ENCODE data around the gene ABAT.
"Not testable (repeated sequence)": the region's sequence is repeated elsewhere in the genome, so short reads cannot be mapped to it uniquely, and the experiment has no call there.

ABAT gene

DNA sequence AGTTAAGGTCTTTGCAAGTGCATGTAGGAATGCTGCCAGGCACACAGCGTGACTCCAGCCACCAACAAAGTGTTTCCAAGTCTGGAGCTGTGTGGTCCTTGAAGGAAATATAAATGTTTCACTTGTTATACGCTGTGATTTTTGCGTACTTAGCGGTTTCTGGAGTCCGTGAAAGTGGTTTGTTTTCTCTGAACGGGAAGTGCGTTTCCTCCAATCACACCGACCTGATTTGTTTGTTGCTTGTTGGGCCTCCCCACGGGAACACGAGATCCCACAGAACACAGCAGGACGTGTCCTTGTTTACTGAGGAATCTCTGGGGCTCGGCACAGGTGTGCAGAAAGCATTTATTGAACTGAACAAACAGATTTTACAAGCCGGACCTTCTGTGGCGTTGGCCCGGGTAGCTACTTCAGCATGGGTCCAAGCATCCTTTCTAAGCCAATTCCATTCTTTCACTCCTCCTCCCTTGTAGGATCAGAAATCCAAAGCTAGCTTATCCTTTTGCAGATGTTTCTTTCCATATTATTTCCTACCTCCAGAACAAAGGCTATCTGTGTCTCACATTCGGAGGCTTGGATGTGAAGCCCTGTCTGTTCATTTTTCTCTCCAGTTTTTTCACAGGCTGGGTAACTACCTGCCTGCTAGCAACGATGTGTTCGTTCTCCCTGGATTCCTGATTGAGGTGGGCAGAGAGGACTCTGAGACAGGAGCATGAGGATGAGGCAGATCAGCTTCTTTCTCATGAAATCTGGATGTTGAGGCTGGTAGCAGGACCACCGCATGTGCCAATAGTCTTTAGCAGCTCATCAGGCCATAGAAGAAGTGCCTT is 44.6 kb downstream of the ABAT start:
- no peak for DNase-seq

DNA sequence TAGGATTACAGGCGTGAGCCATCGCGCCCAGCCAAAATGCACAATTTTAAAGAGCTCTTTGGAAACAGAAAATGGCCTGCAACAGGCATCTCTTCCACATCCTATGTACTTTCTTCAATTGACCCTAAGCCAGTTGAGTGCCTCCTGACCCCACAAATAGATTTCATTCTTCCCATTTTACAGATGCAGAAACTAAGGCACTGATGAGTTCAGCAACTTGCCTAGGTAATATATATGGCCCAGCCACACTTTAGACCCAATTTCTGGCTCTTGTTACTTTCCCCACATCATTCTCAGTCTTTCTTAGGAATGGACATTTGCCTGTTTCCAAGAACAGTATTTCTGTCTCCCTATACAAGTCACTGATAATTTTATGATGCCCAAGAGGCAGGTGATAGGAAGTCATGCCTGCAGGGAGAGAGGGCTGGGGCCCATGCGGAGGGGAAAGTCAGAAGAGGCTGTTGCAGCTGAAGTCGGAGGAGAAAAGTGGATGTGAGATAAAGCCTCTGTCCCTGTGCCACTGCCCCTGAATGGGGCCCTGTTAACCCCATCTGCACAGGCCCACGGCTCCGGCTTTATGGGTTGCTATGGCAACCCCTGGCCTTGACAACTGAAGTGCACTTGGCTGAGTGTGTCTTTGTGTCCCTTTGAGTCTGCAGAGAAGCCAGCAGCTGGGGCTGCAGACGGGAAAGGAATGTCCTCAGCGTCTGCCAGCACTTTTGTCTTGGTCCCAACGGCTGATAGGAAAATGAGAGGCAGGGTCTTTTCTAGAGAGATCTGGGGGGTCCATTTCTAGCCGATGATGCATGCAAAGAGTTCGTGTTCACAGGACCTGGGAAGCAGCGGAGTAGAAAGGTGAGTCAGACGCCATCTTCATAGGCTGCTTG is 45.9 kb downstream of the ABAT start:
- DNase-seq = peak; percentile 88

DNA sequence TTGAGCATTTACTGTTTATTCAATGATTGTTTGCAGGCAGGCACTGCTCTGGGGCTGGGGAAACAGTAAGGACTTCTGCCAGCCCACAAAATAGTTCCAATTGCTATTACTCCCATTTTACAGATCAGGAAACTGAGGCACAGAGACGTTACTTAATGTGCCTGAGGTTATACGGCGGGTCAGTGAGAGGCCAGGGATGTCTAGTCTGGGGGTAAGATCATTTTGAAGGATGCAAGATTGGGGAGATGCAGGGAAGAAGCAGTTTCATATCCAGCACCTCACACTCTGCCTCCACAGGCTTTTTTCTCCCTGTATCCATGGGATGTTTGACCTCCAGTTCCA is 46.5 kb downstream of the ABAT start:
- no peak for DNase-seq

DNA sequence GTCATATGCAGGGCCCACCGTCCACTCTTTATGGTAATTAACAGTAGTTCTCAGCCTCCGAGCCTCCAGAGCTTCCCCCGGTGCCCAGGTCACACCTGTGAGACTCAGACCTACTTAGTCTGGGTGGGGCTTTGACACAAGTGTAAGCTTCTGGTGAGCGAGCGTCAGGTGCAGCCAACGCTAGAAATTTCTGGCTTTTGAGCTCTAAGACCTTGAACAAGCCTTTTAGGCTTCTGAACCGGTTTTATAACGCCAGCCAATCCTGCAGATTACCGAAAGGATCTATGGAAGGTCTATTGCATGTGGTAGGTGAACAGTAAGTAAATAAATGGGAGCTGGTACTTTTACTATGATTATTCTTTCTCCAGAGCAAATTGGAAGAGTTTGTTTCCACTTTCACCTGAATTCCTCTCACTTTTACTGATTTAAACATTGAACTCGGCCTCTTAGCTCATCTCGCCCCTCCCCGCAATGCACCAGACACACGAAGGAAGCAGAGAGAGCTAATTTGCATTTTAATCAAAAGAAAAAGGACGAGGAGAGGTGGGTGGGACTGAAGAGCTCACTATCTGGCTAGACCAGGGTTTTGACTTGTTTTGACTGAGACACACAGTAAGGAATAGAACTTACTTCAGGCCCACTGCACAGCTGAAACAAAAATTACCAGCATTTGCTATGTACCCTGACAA is 47.1 kb downstream of the ABAT start:
- no peak for DNase-seq

DNA sequence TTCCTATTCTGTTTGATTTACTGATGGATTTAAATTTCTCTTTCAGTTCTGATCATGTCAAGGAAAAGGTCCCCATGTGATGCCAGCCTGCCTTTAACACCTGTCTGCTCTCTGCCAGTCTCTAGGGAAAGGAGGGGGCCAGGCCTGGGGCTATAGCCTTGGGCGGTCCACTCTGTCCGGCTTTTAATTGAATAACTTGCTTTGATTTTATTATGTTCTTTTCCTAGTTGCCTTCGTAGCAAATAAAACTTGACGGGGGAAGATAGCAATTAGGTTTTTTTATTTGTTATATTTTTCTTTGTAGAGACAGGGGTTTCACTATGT is 47.6 kb downstream of the ABAT start:
- DNase-seq = no peak

DNA sequence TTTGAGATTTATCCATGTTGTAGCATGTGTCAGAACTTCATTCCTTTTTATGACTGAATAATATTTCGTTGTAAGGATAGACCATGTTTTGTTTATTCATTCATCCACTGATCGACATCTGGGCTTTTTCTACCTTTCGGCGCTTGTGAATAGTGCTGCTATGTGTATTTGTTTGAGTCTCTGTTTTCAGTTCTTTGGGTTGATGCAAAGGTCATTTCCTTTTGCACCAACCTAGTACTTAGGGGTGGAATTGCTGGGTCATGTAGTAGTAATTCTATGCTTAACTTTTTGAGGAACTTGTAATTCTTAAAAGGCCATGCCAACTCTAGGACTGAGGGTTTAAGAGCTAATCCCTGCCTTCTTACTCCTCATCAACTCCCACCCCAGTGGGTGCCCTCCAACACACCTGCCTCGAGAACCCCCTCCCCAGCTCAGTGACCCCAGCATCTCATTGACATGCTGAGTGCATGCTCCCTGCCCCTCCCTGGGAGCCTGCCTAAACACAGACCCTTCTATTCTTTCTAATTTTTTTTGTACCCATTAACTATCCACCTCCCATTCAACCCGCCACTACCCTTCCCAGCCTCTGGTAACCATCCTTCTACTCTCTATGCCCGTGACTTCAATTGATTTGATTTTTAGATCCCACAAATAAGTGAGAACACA is 51.2 kb downstream of the ABAT start:
- no peak for DNase-seq

DNA sequence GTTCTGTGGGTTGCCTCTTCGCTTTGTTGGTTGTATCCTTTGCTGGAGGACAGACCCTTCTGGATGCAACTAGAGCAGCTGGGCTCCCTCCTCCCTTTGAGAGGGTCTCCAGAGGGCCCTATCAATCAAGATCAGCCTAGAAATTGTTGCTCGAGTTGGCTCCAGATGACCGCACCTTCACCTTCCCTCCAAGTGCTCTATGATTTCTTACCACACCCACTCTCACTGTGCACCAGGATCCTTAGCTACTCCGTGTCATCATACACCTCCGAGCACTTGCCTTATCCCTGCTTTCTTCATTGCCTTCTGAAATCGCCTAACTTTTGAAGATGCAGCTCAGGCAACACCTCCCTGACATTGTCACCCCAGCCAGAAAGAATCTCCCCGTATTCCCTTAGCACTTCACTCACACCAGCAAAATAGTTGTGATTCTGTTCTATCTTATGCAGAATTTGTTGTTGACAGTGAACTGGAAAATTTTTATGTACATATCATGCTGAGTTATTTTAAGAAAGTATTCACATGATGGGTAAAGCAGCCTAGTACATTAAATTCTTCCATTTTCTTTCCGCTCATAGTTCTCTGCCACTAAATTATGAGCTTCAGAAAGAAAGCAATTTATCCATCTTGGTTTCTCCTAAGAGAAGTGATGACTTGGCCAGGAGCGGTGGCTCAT is 52.9 kb downstream of the ABAT start:
- no peak for DNase-seq

DNA sequence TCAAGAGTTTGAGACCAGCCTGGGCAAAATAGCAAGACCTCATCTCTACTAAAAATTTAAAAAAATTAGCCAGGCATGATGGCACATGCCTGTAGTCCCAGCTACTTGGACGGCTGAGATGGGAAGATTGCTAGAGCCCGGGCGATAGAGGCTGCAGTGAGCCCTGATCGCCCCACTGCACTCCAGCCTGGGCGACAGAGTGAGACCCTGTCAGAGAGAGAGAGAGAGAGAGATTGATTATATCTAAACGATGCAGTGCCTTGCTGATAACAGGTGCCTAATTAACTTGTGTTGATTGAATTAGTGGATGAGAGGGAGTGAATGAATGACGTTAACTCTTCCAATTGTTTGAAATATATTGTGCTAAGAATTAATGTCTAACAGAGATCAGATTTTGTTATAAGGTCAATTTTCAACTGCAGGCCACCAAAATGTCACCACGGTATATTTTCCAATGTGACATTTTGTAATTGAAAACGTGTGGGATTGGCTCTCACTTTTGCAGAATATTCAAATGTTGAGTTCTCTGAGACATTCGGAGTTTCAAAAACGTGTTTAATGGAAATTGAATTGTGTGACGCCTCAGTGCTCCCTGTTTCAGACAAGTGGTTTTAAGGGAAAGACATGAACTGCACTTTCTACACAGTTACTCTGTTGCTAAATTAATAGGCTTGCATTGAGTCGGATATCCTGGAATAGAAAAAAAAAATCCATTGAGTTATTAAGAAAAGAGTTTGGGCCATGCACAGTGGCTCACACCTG is 53.6 kb downstream of the ABAT start:
- no peak for DNase-seq

DNA sequence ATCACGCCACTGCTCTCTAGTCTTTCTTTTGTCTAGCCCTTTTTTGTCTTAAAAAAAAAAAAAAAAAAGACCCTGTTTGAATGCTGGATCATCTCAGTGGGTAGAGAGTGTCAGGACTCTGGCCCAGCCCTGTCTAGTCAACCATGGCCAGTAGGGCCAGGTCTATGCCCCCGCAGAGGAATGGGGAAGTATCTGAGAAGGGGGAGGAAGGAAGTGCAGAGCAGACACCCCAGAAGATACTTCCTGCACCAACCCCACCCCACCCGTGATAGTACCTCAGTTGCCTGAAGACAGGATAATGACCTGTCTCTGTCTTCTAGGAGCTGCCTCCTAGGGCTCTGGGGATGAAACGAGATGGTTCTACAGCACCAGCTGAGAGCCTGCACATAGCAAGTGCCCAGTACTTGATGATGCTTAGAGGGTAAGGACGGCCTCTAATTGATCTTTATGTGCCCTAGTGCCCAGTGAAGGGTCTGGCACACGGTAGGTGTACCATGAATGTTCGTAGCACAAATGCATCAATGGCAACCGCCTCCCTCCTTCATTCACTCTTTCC is 55.4 kb downstream of the ABAT start:
- DNase-seq = no peak

DNA sequence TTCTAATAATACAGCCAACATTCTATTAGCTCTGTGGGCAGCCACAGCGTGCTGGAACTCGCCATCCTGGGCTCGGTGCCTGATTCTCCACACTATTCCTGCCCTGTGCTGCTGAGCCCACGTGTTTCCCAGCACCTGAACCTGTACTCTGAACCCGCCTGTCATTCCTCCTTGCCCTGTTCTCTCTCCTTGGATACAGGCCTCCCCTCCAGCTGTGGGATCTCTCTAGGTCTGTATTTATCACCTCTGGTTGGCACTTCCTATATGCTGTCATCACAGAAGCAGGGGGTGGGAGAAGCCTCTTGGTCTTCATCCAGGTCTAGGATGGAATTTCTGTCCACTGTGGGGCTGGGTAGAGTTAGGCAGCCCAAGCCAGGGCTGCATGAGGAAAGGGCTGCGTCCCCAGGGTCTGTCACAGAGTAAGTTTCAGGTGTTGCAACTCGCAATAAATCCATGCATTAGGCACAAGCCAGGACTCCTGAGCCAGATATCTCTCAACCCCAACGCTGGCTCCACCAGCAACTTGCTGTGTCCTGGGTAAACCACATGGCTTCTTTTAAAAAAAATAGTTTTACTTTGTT is 56.0 kb downstream of the ABAT start:
- DNase-seq = no peak

DNA sequence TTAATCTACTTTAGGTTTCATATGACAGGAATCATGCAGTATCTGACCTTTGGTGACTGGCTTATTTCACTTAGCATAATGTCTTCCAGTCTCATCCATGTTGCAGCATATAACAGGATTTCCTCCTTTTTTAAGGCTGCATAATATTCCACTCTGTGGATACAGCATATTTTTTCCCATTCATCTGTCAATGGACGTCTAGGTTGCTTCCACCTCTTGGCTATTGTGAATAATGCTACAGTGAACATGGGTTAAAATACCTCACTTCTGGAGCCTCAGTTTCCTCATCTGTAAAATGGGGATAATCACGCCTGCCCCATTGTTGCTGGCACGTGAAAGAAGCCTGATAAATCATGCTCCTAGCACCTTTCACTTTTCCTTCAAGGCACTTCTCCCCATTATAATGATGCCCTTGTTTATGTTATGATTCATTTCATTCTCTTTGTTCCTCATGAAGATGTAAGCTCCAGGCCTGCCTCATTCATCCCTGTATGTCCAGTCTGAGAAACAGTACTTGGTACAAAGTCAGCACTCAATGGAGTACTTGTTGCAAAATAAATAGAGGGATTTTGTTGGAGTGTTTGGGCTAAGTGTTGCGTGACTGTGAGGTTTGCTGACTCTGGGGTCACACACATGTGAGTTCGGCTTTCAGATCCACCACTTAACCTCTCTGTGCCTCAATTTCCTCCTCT is 59.6 kb downstream of the ABAT start:
- no peak for DNase-seq

DNA sequence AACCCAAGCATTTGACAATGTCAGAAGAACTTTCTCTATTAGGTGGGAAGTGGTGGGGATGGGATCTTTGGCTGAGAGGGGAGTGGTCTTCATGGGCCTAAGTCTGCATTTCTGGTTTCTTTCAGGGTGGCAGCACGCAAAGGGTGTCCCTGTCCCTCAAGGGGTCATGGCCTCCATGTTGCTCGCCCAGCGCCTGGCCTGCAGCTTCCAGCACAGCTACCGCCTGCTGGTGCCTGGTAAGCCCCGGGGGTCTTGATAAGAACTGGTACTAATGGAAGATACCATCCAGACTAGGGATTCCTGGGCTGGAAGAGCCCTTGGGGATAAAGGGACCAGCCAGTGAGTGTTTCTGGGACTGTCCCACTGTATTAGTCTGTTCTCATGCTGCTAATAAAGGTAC is 61.2 kb downstream of the ABAT start:
- DNase-seq = no peak

DNA sequence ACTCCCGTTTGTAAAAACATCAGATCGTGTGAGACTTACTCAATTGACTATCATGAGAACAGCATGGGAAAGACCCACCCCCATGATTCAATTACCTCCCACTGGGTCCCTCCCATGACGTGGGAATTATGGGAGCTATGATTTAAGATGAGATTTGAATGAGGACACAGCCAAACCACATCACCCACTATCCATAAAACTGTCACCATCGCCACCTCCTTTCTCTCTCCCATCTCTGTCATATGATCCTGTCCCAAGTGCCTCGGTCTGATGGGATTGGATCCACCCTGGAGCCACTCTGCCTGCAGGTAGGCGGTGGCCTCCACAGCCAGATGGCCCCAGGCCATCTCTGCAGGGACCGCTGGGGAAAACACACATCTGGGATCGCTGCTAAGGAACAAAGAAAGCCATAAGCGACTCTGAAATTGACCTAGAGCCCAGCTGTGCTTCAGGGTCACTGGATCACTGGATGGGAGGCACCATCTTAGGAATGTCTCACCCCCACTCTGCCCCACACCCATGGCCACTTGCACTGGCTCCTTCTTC is 61.8 kb downstream of the ABAT start:
- DNase-seq = no peak

DNA sequence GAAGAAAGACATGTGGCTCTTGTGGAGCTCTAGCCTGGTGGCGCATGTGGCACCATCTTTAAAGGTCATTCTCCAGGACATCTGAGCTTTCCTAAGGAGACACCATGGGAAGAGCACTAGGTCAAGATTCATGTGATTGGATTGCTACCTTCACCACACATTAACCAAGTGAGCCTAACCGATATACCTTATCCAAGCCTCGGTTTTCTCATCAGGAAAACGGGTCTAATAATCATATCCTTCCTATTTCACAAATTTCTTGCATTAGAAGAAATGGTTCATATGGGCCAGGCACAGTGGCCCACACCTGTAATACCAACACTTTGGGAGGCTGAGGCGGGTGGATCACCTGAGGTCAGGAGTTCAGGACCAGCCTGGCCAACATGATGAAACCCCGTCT is 64.7 kb downstream of the ABAT start:
- DNase-seq = no peak

DNA sequence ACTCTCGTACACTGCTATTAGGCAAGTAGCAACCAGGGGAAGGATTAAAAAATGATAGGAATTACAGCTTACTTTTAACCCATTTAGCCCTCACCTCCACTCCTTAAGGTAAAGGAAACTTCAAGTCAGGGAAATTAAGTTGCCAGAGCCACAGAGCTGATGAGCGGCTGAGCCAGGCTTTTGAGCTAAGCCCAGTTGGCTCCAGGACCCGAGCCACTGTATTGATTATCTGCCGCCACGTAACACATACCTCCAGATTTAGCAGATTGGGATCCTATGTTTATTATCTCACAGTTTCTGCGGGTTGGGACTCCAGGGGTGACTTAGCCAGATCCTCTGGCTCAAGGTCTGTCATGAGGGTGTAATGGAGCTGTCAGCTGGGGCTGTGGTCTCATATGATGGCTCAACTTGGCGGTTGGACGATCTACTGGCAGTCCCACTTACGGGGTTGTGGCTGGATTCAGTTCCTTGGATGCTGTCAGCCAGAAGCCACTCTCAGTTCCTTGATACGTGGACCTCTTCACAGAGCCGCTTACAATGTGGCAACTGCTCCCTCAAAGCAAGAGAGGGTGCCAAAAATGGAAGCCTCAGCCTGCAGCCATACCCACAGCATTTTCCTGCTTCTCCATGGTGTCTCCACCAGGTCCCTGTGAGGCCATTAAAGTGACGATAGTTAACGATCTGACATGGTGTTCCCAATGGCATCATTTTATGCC is 65.7 kb downstream of the ABAT start:
- no peak for DNase-seq

DNA sequence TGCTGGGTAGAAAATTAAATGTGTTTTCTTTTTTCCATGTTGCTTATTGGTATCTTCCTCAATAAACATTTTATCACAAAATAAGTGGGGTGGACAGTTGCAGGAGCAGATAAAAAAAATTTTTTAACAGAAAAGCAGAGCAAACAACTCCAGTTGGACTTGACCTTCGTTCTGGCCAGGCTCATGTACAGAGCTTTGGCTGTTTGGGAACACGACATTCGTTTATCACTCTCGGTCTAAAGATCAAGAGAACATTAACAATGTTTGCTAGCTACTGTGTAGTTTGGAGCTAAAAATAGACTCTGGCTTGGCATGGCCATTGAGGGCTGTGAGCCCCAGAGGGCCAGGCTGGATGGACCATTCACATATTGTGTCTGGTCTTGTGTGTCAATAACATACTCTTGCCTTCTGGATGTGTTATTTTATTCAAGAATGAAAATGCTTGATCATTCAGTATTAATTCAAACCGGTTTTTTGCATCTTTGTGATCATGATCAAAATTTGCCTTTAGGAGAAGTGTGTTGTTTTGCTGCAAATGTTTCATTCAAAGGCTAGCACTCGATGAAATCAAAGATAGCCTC is 66.4 kb downstream of the ABAT start:
- no peak for DNase-seq

DNA sequence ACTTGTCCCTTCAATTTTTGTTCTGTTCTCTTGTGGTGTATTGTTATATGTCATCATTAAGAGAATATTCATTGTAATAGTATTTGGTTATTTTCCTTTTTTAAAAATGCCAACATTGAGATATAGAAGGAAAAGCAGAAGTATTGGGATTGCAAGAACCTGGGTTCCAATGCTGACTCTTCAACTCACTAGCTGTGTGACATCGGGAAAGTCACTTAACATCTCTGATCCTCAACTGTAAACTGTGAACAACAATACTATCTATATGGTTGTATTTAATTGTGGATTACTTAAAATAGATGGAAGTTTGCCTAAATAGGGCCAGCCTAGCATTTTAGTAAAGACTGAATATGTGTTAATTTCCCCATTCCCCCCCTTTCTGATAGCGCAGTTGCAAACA is 67.2 kb downstream of the ABAT start:
- DNase-seq = no peak

DNA sequence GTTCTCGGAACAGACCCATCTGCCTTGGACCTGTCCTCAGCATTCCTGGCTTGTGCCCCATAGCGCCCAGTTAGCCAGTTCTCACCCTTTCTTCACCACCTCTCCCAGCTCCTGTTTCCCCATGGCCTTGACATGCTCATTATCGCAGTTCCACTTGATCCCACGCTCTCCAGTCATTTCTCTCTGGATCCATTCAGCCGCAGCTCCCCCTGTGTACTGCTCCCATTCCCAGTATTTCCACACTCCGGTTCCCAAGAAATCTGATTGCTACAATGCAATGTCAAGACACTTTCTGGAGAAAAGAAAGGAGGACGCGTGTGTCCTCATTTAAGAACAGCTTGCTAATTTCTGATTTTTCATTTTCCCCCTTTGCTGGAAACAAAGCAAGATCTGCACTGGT is 67.7 kb downstream of the ABAT start:
- no peak for DNase-seq

DNA sequence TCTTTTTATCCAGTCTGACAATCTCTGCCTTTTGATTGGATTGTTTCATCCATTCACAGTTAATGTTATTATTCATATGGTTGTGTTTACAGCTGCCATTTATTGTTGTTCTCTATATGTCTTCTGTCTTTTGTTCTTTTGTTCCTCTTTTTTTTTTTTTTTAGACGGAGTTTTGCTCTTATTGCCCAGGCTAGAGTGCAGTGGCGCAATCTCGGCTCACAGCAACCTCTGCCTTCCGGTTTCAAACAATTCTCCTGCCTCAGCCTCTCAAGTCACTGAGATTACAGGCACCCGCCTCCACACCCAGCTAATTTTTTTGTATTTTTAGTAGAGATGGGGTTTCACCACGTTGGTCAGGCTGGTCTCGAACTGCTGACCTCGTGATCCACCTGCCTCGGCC is 74.5 kb downstream of the ABAT start:
- not testable (repeated sequence) for DNase-seq
